Panc1 (cell line): Measurements from ENCODE around the gene TP63. TPM values are rescaled to one million over a fixed set of nuclear protein-coding genes. Genes with fewer than 3 reads are reported as not detected.

Experiments
- ATAC-seq: fragments of 200-7000 bp; cut with Tn5 transposase; 2 replicates; pipeline ENCODE4 v1.9.1; 2020; ENCODE audit warnings: mild to moderate bottlenecking, moderate library complexity
- BruUV-seq: library from RNA; stranded (reverse); fragments of 400-500 nt; replicated peaks from 2 replicates; lab custom pipeline; 2021; lab: Mats Ljungman, UMichigan
- CTCF ChIA-PET: fragments of 300-600 bp; sonication (Branson Sonifier 250); formaldehyde crosslinking; loops from one replicate; lab custom pipeline; 2022; ENCODE audit warnings: antibody characterized with exemption; lab: Charles Lee
- POLR2A ChIA-PET: fragments of 300-600 bp; sonication (Branson Sonifier 250); formaldehyde crosslinking; loops from one replicate; lab custom pipeline; 2022; ENCODE audit warnings: antibody characterized with exemption; lab: Charles Lee
- DNase-seq: peaks from one replicate; pipeline ENCODE4 v3.0.0-alpha.2; 2010; ENCODE audit warnings: low read depth, low spot score
- H3K27ac ChIP-seq: 2 replicates; pipeline ENCODE4 v1.5.1; 2011; ENCODE audit warnings: mild to moderate bottlenecking, low read length, inconsistent platforms
- H3K27me3 ChIP-seq: fragments of 200-500 bp; sonication (Bioruptor generic); 2 replicates; pipeline ENCODE4 v1.6.0; 2014; ENCODE audit warnings: low read length, inconsistent platforms; ENCODE audit not compliant: control insufficient read depth, insufficient read depth
- H3K36me3 ChIP-seq: fragments of 200-500 bp; sonication (Bioruptor generic); 2 replicates; pipeline ENCODE4 v1.5.1; 2014; ENCODE audit warnings: inconsistent platforms, mild to moderate bottlenecking, low read length, moderate library complexity; ENCODE audit not compliant: control insufficient read depth, insufficient read depth
- H3K4me1 ChIP-seq: 2 replicates; pipeline ENCODE4 v1.5.1; 2011; ENCODE audit warnings: inconsistent platforms, mild to moderate bottlenecking, low read length, moderate library complexity; ENCODE audit not compliant: control insufficient read depth, insufficient read depth
- H3K4me3 ChIP-seq, 2 experiments: 2 replicates each; pipeline ENCODE4 v1.5.1; 2011 to 2012; ENCODE audit warnings: low read depth in 2 of 2, low read length in 2 of 2, mild to moderate bottlenecking in 2 of 2, inconsistent platforms in 1 of 2, moderate library complexity in 1 of 2
- H3K9me3 ChIP-seq: fragments of 200-500 bp; sonication (Bioruptor generic); 2 replicates; pipeline ENCODE4 v1.5.1; 2014; ENCODE audit warnings: low read depth, mild to moderate bottlenecking, inconsistent platforms, low read length, moderate library complexity; ENCODE audit not compliant: control insufficient read depth, insufficient read depth
- CTCF ChIP-seq: fragments of 450-650 bp; IDR thresholded peaks from 2 replicates; pipeline ENCODE4 v1.5.1; 2017; ENCODE audit warnings: mild to moderate bottlenecking
- POLR2AphosphoS5 ChIP-seq: IDR thresholded peaks from 2 replicates; pipeline ENCODE4 v1.6.1; 2012; ENCODE audit warnings: mild to moderate bottlenecking, low read depth, low read length, moderate library complexity
- REST ChIP-seq, 2 experiments: IDR thresholded peaks; 2 replicates each; pipeline ENCODE4 v1.6.1; 2011 to 2012; ENCODE audit warnings: low read depth in 2 of 2, control low read depth in 1 of 2, low read length in 1 of 2, mild to moderate bottlenecking in 1 of 2, moderate library complexity in 1 of 2; ENCODE audit not compliant: insufficient read depth in 1 of 2
- SIN3A ChIP-seq: IDR thresholded peaks from 2 replicates; pipeline ENCODE4 v1.6.1; 2012; ENCODE audit warnings: low read depth, mild to moderate bottlenecking, low read length, moderate library complexity, borderline replicate concordance; ENCODE audit not compliant: insufficient read depth
- TCF7L2 ChIP-seq: IDR thresholded peaks from 2 replicates; pipeline ENCODE4 v1.6.1; 2011; ENCODE audit warnings: mild to moderate bottlenecking, low read depth, low read length, inconsistent platforms
- in situ Hi-C: cut with HindIII; loops from 2 replicates; pipeline ENCODE4 v1.10.0; 2016; ENCODE audit warnings: low sequenced_read_pairs, low pct_unique_long_range_greater_than_20kb
- intact Hi-C: fragments of 100-400 bp; cut with micrococcal nuclease; formaldehyde crosslinking; loops from one replicate; pipeline ENCODE4 v1.10.0; 2022; ENCODE audit not compliant: unreplicated experiment
- total RNA-seq: library from RNA; stranded (reverse); gene quantifications from one replicate; pipeline ENCODE4 v1.2.1, GENCODE V29; 2021; ENCODE audit not compliant: unreplicated experiment

The TP63 gene
- total RNA-seq, 1 experiment from 2014 or later: 0.51 TPM

GRCh38 chr3:189792046-189792929 is 161.1 kb downstream of the TP63 start:
- no peak overlapping the region for H3K27ac ChIP-seq
- intact Hi-C loops: loop anchor here (10.0 kb wide), 1 partner anchor 153 kb away; no protein-coding TSS in a partner anchor

More at GRCh38 chr3:189792046-189792929, 161.1 kb downstream of the TP63 start:
- H3K4me1 ChIP-seq: no peaks in the 10 kb centered on the region
- ATAC-seq (no peak), DNase-seq (no peak)
- BruUV-seq: no TSS peak
- ChIA-PET CTCF (no interaction called here), POLR2A (no interaction called here)
- no peaks in the 10 kb centered on the region for H3K36me3 ChIP-seq
- no peak overlapping the region for H3K4me3 ChIP-seq
- H3K9me3 ChIP-seq: no peaks in the 10 kb centered on the region; the same call in 1 of the 2 replicates
- TF ChIP-seq REST (IDR thresholded peaks at IDR 0.05; ENCODE audit: insufficient read depth in 1 of 2, low read depth in 2 of 2, low read length in 1 of 2) (no peak), SIN3A (no peak), TCF7L2 (no peak), CTCF (no peak), POLR2AphosphoS5 (no peak)
- in situ Hi-C loops: no loop called here
- H3K27me3 ChIP-seq: no peaks in the 10 kb centered on the region
